GM12878 (cell line): ENCODE data around the gene PLAAT5. TPM values are rescaled to one million over a fixed set of nuclear protein-coding genes. Genes with fewer than 3 reads are reported as not detected.

ENCODE experiments used
- ATAC-seq: fragments of 200-7000 bp; cut with Tn5 transposase; 3 replicates; pipeline ENCODE4 v1.9.1; 2020; ENCODE audit warnings: mild to moderate bottlenecking, moderate library complexity
- BruUV-seq: library from RNA; stranded (reverse); fragments of 400-500 nt; replicated peaks from 2 replicates; lab custom pipeline; 2021; lab: Mats Ljungman, UMichigan
- CTCF ChIA-PET: fragments of 300-600 bp; sonication (Branson Sonifier 250); formaldehyde crosslinking; extraction: SDS; loops from one replicate; lab custom pipeline; 2021; ENCODE audit warnings: inconsistent platforms; lab: Yijun Ruan, JAX
- POLR2A ChIA-PET: fragments of 350-600 bp; formaldehyde crosslinking; extraction: SDS; loops from one replicate; lab custom pipeline; 2021; ENCODE audit warnings: inconsistent platforms; lab: Charles Lee
- RAD21 ChIA-PET: fragments of 300-600 bp; sonication (Branson Sonifier 250); formaldehyde crosslinking; loops from one replicate; lab custom pipeline; 2023; ENCODE audit warnings: antibody characterized with exemption; ENCODE audit not compliant: unreplicated experiment; lab: Charles Lee
- SMC1A ChIA-PET: fragments of 300-600 bp; sonication (Branson Sonifier 250); formaldehyde crosslinking; loops from one replicate; lab custom pipeline; 2023; ENCODE audit not compliant: unreplicated experiment, uncharacterized antibody; lab: Charles Lee
- DNase-seq: peaks from one replicate; pipeline ENCODE4 v3.0.0-alpha.2; 2011; ENCODE audit warnings: low read depth, low spot score
- FAIRE-seq: peaks from 3 replicates; lab custom pipeline; 2011; peaks lifted over from hg19 to GRCh38; lab: Jason Lieb, UNC
- H2AFZ ChIP-seq: 2 replicates; pipeline ENCODE4 v1.6.0; 2011; ENCODE audit warnings: low read depth, low read length, control low read depth; ENCODE audit not compliant: control insufficient read depth
- H3K27ac ChIP-seq: 2 replicates; pipeline ENCODE4 v1.5.1; 2011; ENCODE audit warnings: control low read depth; ENCODE audit not compliant: control insufficient read depth, insufficient read depth
- H3K27me3 ChIP-seq, 2 experiments: replicated peaks in 1 of 2; 2 replicates each; pipeline versions ENCODE4 v1.6.0 to v1.6.1; 2011; ENCODE audit warnings: low read length in 1 of 2; ENCODE audit not compliant: control insufficient read depth in 2 of 2, insufficient read depth in 2 of 2
- H3K36me3 ChIP-seq, 2 experiments: 2 replicates each; pipeline ENCODE4 v1.5.1; 2011; ENCODE audit warnings: low read length in 1 of 2; ENCODE audit not compliant: control insufficient read depth in 2 of 2, insufficient read depth in 2 of 2
- H3K4me1 ChIP-seq: 2 replicates; pipeline ENCODE4 v1.6.1; 2011; ENCODE audit warnings: mild to moderate bottlenecking, low read length, moderate library complexity, mixed read lengths; ENCODE audit not compliant: control insufficient read depth, insufficient read depth
- H3K4me2 ChIP-seq: 2 replicates; pipeline ENCODE4 v1.6.0; 2011; ENCODE audit warnings: control low read depth; ENCODE audit not compliant: control insufficient read depth, insufficient read depth
- H3K4me3 ChIP-seq: fragments of 200-600 bp; sonication (generic); 2 replicates; pipeline ENCODE4 v1.5.1; 2016
- H3K79me2 ChIP-seq: 2 replicates; pipeline ENCODE4 v1.6.0; 2011; ENCODE audit warnings: low read length; ENCODE audit not compliant: control insufficient read depth, insufficient read depth
- H3K9ac ChIP-seq: 2 replicates; pipeline ENCODE4 v1.8.0; 2011; ENCODE audit warnings: low read length, control low read depth, mixed read lengths; ENCODE audit not compliant: control insufficient read depth, insufficient read depth
- H3K9me3 ChIP-seq: replicated peaks from 3 replicates; pipeline ENCODE4 v1.5.1; 2011; ENCODE audit warnings: mild to moderate bottlenecking, low read length; ENCODE audit not compliant: control insufficient read depth, insufficient read depth
- H4K20me1 ChIP-seq: 2 replicates; pipeline ENCODE4 v1.6.0; 2011; ENCODE audit not compliant: control insufficient read depth, insufficient read depth
- ASH2L ChIP-seq: fragments of 300-600, 200-600 bp; sonication (generic); IDR thresholded peaks from 2 replicates; pipeline ENCODE4 v1.6.1; 2017; ENCODE audit warnings: low read depth, mild to moderate bottlenecking, borderline replicate concordance
- CREM ChIP-seq: IDR thresholded peaks from 2 replicates; pipeline ENCODE4 v1.6.1; 2014; ENCODE audit warnings: antibody characterized with exemption, low read depth
- EZH2 ChIP-seq: IDR thresholded peaks from 2 replicates; pipeline ENCODE4 v1.6.1; 2012; ENCODE audit warnings: low read depth, mild to moderate bottlenecking, control low read depth, inconsistent platforms, low read length, borderline replicate concordance; ENCODE audit not compliant: control insufficient read depth
- FOXM1 ChIP-seq: IDR thresholded peaks from 2 replicates; pipeline ENCODE4 v1.6.1; 2012; ENCODE audit warnings: low read depth, mild to moderate bottlenecking, inconsistent platforms, low read length, moderate library complexity
- KAT2A ChIP-seq: conservative IDR thresholded peaks from 2 replicates; pipeline ENCODE4 v1.6.1; 2011; ENCODE audit warnings: low read depth, low read length; ENCODE audit not compliant: control insufficient read depth
- KLF5 ChIP-seq: fragments of 450-650 bp; IDR thresholded peaks from 2 replicates; pipeline ENCODE4 v1.6.1; 2014; ENCODE audit warnings: mild to moderate bottlenecking; ENCODE audit not compliant: partially characterized antibody
- MEF2A ChIP-seq: IDR thresholded peaks from 2 replicates; pipeline ENCODE4 v1.6.1; 2011; ENCODE audit warnings: low read depth, mild to moderate bottlenecking, low read length, moderate library complexity; ENCODE audit not compliant: insufficient read depth
- MTA3 ChIP-seq: IDR thresholded peaks from 2 replicates; pipeline ENCODE4 v1.6.1; 2012; ENCODE audit warnings: low read length, inconsistent platforms, borderline replicate concordance
- PAX5 ChIP-seq: IDR thresholded peaks from 2 replicates; pipeline ENCODE4 v1.6.1; 2011; ENCODE audit warnings: low read depth, low read length, borderline replicate concordance
- POU2F2 ChIP-seq: IDR thresholded peaks from 3 replicates; pipeline ENCODE4 v1.6.1; 2011; ENCODE audit warnings: low read depth, mild to moderate bottlenecking, low read length, borderline replicate concordance
- WGBS: methylation state at CpG from one replicate; pipeline ENCODE4 v1.1.6; 2016; ENCODE audit warnings: low lambda C conversion rate; ENCODE audit not compliant: insufficient replicate concordance, insufficient coverage; ENCODE audit errors: missing lambda C conversion rate; 5-methylcytosine and 5-hydroxymethylcytosine counted together
- in situ Hi-C: fragments of 300-500 bp; cut with MboI; formaldehyde crosslinking; loops from 9 replicates; pipeline ENCODE4 v1.14.3; 2018; ENCODE audit warnings: mixed read lengths
- intact Hi-C: fragments of 100-400 bp; cut with micrococcal nuclease; formaldehyde crosslinking; loops from one replicate; pipeline ENCODE4 v1.14.2; 2022; ENCODE audit not compliant: unreplicated experiment
- polyA plus RNA-seq, 11 experiments: library from polyadenylated mRNA; depleted of rRNA in 4 of 11; unstranded in 6 of 11; stranded (reverse) in 5 of 11; fragments of >200 nt; fragmentation: Nextera tagmentation in 4 of 11; fragmentation: Illumina TruSeq in 1 of 11; extraction: Ambion mirVana in 4 of 11; extraction: Trizol in 1 of 11; gene quantifications; 1 replicate in 1 of 11; 2 replicates in 10 of 11; pipeline versions ENCODE4 v1.2.1 to v1.2.3, GENCODE V29; 2011 to 2016; ENCODE audit warnings: inconsistent platforms in 2 of 11, missing spikeins in 2 of 11, low read depth in 1 of 11
- total RNA-seq, 4 experiments: library from RNA; depleted of rRNA in 3 of 4; stranded (reverse); fragments of >200 nt in 3 of 4; fragmentation: Illumina TruSeq in 1 of 4; extraction: Trizol in 1 of 4; gene quantifications; 2 replicates each; pipeline versions ENCODE4 v1.2.1 to v1.2.3, GENCODE V29; 2013 to 2021
- TF ChIP-seq, protein P1 (sequence below): fragments of 450-650 bp; IDR thresholded peaks from 2 replicates; pipeline ENCODE4 v1.6.1; 2017; ENCODE audit warnings: mild to moderate bottlenecking, moderate library complexity
- TF ChIP-seq, protein P2 (sequence below): fragments of 450-650 bp; IDR thresholded peaks from 2 replicates; pipeline ENCODE4 v1.6.1; 2017; ENCODE audit warnings: mild to moderate bottlenecking, low read depth, inconsistent platforms; ENCODE audit not compliant: poor library complexity, severe bottlenecking
- TF ChIP-seq, protein P3 (sequence below): IDR thresholded peaks from 2 replicates; pipeline ENCODE4 v1.6.1; 2011; ENCODE audit warnings: borderline replicate concordance, low read depth, mild to moderate bottlenecking, moderate library complexity, mixed read lengths, low read length; ENCODE audit not compliant: insufficient read depth; ENCODE audit errors: extremely low read length

Gene PLAAT5
- total and polyA plus RNA-seq, 10 of the 15 experiments (the other 5 are each of a cell fraction or from before 2014, with no cell fraction given): not detected

DNA sequence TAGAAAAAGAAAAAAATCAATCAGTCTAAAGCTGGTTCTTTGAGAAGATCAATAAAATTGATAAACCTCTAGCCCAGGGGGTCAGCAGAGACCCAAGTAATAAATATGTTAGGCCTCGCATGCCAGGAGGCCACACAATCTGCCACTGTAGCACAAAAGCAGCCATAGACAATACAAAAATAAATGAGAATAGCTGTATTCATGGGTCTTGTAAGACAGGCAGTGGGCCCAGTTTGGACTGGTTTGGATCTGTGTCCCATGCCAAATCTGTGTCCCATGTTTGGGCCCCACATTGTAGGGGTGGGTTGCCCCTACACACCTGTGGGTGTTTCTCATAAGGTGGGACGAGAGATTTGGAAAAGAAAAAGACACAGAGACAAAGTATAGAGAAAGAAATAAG, 39.1 kb upstream of the PLAAT5 start:
- H3K4me2 ChIP-seq: no peak overlapping the region
- no peak overlapping the region for H3K27ac ChIP-seq
- H2AFZ ChIP-seq: no peak overlapping the region
- intact Hi-C loops (no loop called here), in situ Hi-C loops (no loop called here)
- no peaks in the 10 kb centered on the region for H3K36me3 ChIP-seq
- DNase-seq (no peak), FAIRE-seq (no peak), ATAC-seq (no peak)
- TF ChIP-seq, protein P1, sequence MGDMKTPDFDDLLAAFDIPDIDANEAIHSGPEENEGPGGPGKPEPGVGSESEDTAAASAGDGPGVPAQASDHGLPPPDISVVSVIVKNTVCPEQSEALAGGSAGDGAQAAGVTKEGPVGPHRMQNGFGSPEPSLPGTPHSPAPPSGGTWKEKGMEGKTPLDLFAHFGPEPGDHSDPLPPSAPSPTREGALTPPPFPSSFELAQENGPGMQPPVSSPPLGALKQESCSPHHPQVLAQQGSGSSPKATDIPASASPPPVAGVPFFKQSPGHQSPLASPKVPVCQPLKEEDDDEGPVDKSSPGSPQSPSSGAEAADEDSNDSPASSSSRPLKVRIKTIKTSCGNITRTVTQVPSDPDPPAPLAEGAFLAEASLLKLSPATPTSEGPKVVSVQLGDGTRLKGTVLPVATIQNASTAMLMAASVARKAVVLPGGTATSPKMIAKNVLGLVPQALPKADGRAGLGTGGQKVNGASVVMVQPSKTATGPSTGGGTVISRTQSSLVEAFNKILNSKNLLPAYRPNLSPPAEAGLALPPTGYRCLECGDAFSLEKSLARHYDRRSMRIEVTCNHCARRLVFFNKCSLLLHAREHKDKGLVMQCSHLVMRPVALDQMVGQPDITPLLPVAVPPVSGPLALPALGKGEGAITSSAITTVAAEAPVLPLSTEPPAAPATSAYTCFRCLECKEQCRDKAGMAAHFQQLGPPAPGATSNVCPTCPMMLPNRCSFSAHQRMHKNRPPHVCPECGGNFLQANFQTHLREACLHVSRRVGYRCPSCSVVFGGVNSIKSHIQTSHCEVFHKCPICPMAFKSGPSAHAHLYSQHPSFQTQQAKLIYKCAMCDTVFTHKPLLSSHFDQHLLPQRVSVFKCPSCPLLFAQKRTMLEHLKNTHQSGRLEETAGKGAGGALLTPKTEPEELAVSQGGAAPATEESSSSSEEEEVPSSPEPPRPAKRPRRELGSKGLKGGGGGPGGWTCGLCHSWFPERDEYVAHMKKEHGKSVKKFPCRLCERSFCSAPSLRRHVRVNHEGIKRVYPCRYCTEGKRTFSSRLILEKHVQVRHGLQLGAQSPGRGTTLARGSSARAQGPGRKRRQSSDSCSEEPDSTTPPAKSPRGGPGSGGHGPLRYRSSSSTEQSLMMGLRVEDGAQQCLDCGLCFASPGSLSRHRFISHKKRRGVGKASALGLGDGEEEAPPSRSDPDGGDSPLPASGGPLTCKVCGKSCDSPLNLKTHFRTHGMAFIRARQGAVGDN: no peak
- TF ChIP-seq, protein P2, sequence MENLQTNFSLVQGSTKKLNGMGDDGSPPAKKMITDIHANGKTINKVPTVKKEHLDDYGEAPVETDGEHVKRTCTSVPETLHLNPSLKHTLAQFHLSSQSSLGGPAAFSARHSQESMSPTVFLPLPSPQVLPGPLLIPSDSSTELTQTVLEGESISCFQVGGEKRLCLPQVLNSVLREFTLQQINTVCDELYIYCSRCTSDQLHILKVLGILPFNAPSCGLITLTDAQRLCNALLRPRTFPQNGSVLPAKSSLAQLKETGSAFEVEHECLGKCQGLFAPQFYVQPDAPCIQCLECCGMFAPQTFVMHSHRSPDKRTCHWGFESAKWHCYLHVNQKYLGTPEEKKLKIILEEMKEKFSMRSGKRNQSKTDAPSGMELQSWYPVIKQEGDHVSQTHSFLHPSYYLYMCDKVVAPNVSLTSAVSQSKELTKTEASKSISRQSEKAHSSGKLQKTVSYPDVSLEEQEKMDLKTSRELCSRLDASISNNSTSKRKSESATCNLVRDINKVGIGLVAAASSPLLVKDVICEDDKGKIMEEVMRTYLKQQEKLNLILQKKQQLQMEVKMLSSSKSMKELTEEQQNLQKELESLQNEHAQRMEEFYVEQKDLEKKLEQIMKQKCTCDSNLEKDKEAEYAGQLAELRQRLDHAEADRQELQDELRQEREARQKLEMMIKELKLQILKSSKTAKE: no peak
- TF ChIP-seq MEF2A (no peak), POU2F2 (no peak), ASH2L (no peak), MTA3 (no peak), CREM (no peak), KAT2A (no peak), KLF5 (no peak), FOXM1 (no peak), PAX5 (no peak), EZH2 (no peak)
- TF ChIP-seq, protein P3, sequence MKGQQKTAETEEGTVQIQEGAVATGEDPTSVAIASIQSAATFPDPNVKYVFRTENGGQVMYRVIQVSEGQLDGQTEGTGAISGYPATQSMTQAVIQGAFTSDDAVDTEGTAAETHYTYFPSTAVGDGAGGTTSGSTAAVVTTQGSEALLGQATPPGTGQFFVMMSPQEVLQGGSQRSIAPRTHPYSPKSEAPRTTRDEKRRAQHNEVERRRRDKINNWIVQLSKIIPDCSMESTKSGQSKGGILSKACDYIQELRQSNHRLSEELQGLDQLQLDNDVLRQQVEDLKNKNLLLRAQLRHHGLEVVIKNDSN: no peak
- RAD21 ChIA-PET: interaction anchor here (0.6 to 1.2 kb wide), 2 partner anchors 50 to 636 kb away, joined by 3 to 4 read pairs; no protein-coding TSS in a partner anchor
- POLR2A ChIA-PET: interaction anchor here (0.7 kb wide), 1 partner anchor 26 kb away, joined by 3 read pairs; no protein-coding TSS in a partner anchor
- no TSS peak for BruUV-seq
- H4K20me1 ChIP-seq: no peaks in the 10 kb centered on the region
- SMC1A ChIA-PET: interaction anchor here (0.5 to 1.4 kb wide), 3 partner anchors 43 to 91 kb away, joined by 3 to 4 read pairs (median 4); no protein-coding TSS in a partner anchor
- no peak overlapping the region for H3K9ac ChIP-seq
- H3K4me3 ChIP-seq: no peak overlapping the region
- H3K9me3 ChIP-seq: no peaks in the 10 kb centered on the region
- CTCF ChIA-PET: interaction anchor here (1.2 to 1.7 kb wide), 2 partner anchors 49 to 107 kb away, joined by 3 to 6 read pairs; no protein-coding TSS in a partner anchor
- H3K4me1 ChIP-seq: peaks cover 13% of the 10 kb centered on the region
- H3K27me3 ChIP-seq: no peaks in the 10 kb centered on the region
- 23% methylated on average over 2 of the region's 2 CpGs for WGBS
- H3K79me2 ChIP-seq: no peaks in the 10 kb centered on the region
